Mesenchymal stem cell (in vitro differentiated cells and primary cell): ENCODE data around the gene MLANA.
A peak's percentile ranks its signal among the peaks of the same experiment; 100 is the strongest.

ENCODE experiments used
- DNase-seq: peaks from one replicate; pipeline ENCODE4 v3.0.0-alpha.2; 2013
- H2AFZ ChIP-seq: one replicate; pipeline ENCODE4 v1.6.1; 2013; ENCODE audit warnings: low read depth, mild to moderate bottlenecking, control low read depth, inconsistent platforms, low read length, moderate library complexity
- H2AK5ac ChIP-seq: 2 replicates; pipeline ENCODE4 v1.6.1; 2013; ENCODE audit warnings: low read length, moderate library complexity, mild to moderate bottlenecking, inconsistent platforms; ENCODE audit not compliant: severe bottlenecking
- H2BK120ac ChIP-seq: one replicate; pipeline ENCODE4 v1.6.1; 2013; ENCODE audit warnings: low read depth, mild to moderate bottlenecking, inconsistent platforms, low read length, moderate library complexity
- H2BK12ac ChIP-seq, 2 experiments: one replicate each; pipeline ENCODE4 v1.6.1; 2013; ENCODE audit warnings: inconsistent platforms in 2 of 2, low read length in 2 of 2, mild to moderate bottlenecking in 2 of 2, moderate library complexity in 2 of 2, control low read depth in 1 of 2
- H2BK15ac ChIP-seq: one replicate; pipeline ENCODE4 v1.6.1; 2013; ENCODE audit warnings: mild to moderate bottlenecking, low read depth, inconsistent platforms; ENCODE audit not compliant: poor library complexity, severe bottlenecking
- H2BK5ac ChIP-seq: 2 replicates; pipeline ENCODE4 v1.6.1; 2013; ENCODE audit warnings: low read depth, mild to moderate bottlenecking, low read length, control low read depth, inconsistent platforms; ENCODE audit not compliant: poor library complexity, severe bottlenecking
- H3K14ac ChIP-seq, 2 experiments: one replicate each; pipeline ENCODE4 v1.6.1; 2013; ENCODE audit warnings: inconsistent platforms in 2 of 2, low read length in 2 of 2, control low read depth in 1 of 2, mild to moderate bottlenecking in 1 of 2, moderate library complexity in 1 of 2
- H3K18ac ChIP-seq, 2 experiments: one replicate each; pipeline ENCODE4 v1.6.1; 2013; ENCODE audit warnings: inconsistent platforms in 2 of 2, low read length in 2 of 2, control low read depth in 1 of 2, low read depth in 1 of 2, mild to moderate bottlenecking in 1 of 2
- H3K23ac ChIP-seq, 2 experiments: one replicate each; pipeline ENCODE4 v1.6.1; 2013; ENCODE audit warnings: inconsistent platforms in 2 of 2, low read length in 2 of 2, mild to moderate bottlenecking in 2 of 2, moderate library complexity in 2 of 2, control low read depth in 1 of 2
- H3K27ac ChIP-seq: 2 replicates; pipeline ENCODE4 v1.5.1; 2013; ENCODE audit warnings: mild to moderate bottlenecking, moderate library complexity, low read length, control low read depth, inconsistent platforms; ENCODE audit not compliant: poor library complexity, severe bottlenecking
- H3K27me3 ChIP-seq, 2 experiments: 2 replicates each; pipeline versions ENCODE4 v1.6.1 to v1.7.0; 2013; ENCODE audit warnings: low read length in 2 of 2, mild to moderate bottlenecking in 2 of 2, moderate library complexity in 2 of 2, control low read depth in 1 of 2, inconsistent platforms in 1 of 2; ENCODE audit not compliant: control insufficient read depth in 1 of 2, insufficient read depth in 1 of 2
- H3K36me3 ChIP-seq, 2 experiments: 2 replicates each; pipeline versions ENCODE4 v1.6.1 to v1.7.0; 2013; ENCODE audit warnings: low read length in 2 of 2, control low read depth in 1 of 2, inconsistent platforms in 1 of 2, low read depth in 1 of 2, mild to moderate bottlenecking in 1 of 2; ENCODE audit not compliant: insufficient read depth in 2 of 2, control insufficient read depth in 1 of 2
- H3K4ac ChIP-seq, 2 experiments: one replicate each; pipeline ENCODE4 v1.6.1; 2013; ENCODE audit warnings: inconsistent platforms in 2 of 2, low read length in 2 of 2, mild to moderate bottlenecking in 2 of 2, moderate library complexity in 2 of 2, control low read depth in 1 of 2, low read depth in 1 of 2
- H3K4me1 ChIP-seq: 2 replicates; pipeline ENCODE4 v1.6.1; 2013; ENCODE audit warnings: low read depth, low read length, control low read depth; ENCODE audit not compliant: control insufficient read depth, insufficient read depth
- H3K4me2 ChIP-seq: 2 replicates; pipeline ENCODE4 v1.6.1; 2013; ENCODE audit warnings: low read length, mild to moderate bottlenecking, inconsistent platforms; ENCODE audit not compliant: poor library complexity, severe bottlenecking
- H3K4me3 ChIP-seq, 2 experiments: 2 replicates each; pipeline versions ENCODE4 v1.5.1 to v1.7.0; 2013; ENCODE audit warnings: low read length in 2 of 2, mild to moderate bottlenecking in 2 of 2, control low read depth in 1 of 2, low read depth in 1 of 2; ENCODE audit not compliant: insufficient read depth in 1 of 2
- H3K79me1 ChIP-seq: replicated peaks from 2 replicates; pipeline ENCODE4 v1.6.1; 2013; ENCODE audit warnings: mild to moderate bottlenecking, control low read depth, low read length, inconsistent platforms; ENCODE audit not compliant: poor library complexity, severe bottlenecking
- H3K9ac ChIP-seq: 2 replicates; pipeline ENCODE4 v1.7.0; 2013; ENCODE audit warnings: mild to moderate bottlenecking, low read length, moderate library complexity
- H3K9me3 ChIP-seq: 2 replicates; pipeline ENCODE4 v1.7.0; 2013; ENCODE audit warnings: mild to moderate bottlenecking, low read length; ENCODE audit not compliant: control insufficient read depth
- H4K8ac ChIP-seq: one replicate; pipeline ENCODE4 v1.6.1; 2013; ENCODE audit warnings: inconsistent platforms, mild to moderate bottlenecking, low read length, moderate library complexity
- H4K91ac ChIP-seq: one replicate; pipeline ENCODE4 v1.6.1; 2013; ENCODE audit warnings: mild to moderate bottlenecking, low read length, inconsistent platforms
- whole genome bisulfite sequencing: methylation state at CpG from one replicate; pipeline ENCODE4 v1.1.7; 2013; ENCODE audit warnings: mixed read lengths; 5-methylcytosine and 5-hydroxymethylcytosine counted together

Gene MLANA

DNA sequence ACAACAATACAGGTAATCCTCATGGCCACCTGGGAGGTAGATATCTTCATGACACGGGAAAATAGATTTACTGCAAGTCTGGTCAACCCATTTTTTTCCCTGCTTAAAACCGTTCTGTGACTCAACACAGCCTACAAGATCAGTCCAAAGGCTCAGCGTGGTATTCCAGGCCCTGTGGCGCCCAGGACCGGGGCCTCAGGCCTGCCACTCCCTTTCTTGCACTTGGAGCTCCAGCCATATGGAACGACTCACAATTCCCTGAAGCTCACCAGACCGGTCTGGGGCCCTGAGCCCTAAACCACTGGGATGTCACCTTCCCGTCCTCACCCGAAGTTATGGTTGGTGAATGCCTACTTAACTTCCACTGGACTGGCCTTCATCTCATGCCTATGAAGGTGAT lies 6.5 kb upstream of the MLANA start:
- H3K18ac ChIP-seq = peak overlapping the region in 1 of 2 experiments; percentile 14
- no peaks in the 10 kb centered on the region for H3K36me3 ChIP-seq
- DNase-seq = no peak
- H2BK5ac ChIP-seq = no peak overlapping the region
- H2AFZ ChIP-seq = no peak overlapping the region
- no peaks in the 10 kb centered on the region for H3K27me3 ChIP-seq
- no peak overlapping the region for H3K27ac ChIP-seq
- no peak overlapping the region for H3K14ac ChIP-seq
- no peak overlapping the region for H4K91ac ChIP-seq
- H2BK15ac ChIP-seq = no peak overlapping the region
- WGBS = 81% methylated on average over 8 of the region's 9 CpGs
- no peak overlapping the region for H3K9ac ChIP-seq
- H4K8ac ChIP-seq = no peak overlapping the region
- H3K4ac ChIP-seq = peak overlapping the region in 1 of 2 experiments; percentile 8
- H3K4me3 ChIP-seq = no peak overlapping the region
- peaks cover 4% of the 10 kb centered on the region for H3K4me1 ChIP-seq
- no peak overlapping the region for H2AK5ac ChIP-seq
- no peaks in the 10 kb centered on the region for H3K79me1 ChIP-seq
- H2BK12ac ChIP-seq = peak overlapping the region in 1 of 2 experiments; percentile 72
- H2BK120ac ChIP-seq = no peak overlapping the region
- H3K4me2 ChIP-seq = no peak overlapping the region
- H3K23ac ChIP-seq = no peak overlapping the region
- no peaks in the 10 kb centered on the region for H3K9me3 ChIP-seq

DNA sequence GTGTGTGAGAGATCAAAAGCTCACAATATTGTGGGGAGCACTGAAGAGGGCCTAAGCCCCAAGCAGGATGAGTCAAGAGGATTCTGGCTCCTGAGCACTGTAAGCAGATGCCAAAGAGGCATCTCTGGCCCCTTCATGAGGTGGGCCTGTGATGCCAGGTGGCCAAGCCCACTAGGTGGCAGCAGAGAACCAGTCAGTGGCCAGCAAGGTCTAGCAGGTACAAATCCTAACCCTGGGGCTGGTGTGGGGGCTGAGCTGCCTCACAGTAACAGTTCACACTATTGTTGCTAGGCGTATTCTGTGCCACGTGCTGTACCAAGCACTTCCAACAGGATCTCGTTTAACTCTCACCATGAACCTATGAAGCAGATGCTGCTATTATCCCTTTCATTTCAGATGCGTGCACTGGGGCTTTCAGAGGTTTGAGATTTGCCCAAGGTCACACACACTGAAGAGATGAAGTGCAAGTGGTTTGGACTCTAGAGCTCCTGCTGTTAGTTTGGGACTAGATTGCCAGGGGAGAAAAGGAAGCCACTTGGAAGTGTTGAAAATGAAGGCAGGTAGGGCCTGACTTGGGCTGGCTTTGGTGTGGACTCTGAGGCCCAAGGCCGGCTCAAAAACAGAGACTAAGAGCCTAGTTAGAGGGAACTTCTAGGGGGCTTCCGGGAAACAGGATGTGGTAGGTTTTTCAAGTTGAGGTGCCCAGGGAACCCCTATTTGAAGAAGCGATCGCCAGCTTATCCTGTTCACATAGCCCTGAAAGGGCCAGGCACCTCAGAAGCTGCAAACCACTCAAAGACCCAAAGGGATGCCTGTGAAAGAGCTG lies 4.4 kb upstream of the MLANA start:
- H4K91ac ChIP-seq = peak overlapping the region; percentile 43
- H3K27ac ChIP-seq = no peak overlapping the region
- no peaks in the 10 kb centered on the region for H3K79me1 ChIP-seq
- DNase-seq = peak; percentile 66
- H2AFZ ChIP-seq = no peak overlapping the region
- H3K27me3 ChIP-seq = peaks cover 0 to 4% of the 10 kb centered on the region in 2 experiments
- peak overlapping the region; percentile 29 for H2AK5ac ChIP-seq
- no peak overlapping the region for H2BK15ac ChIP-seq
- no peak overlapping the region for H3K4me3 ChIP-seq
- H3K23ac ChIP-seq = no peak overlapping the region
- H4K8ac ChIP-seq = peak overlapping the region; percentile 36
- 65% methylated on average over 8 of the region's 8 CpGs for WGBS
- H3K18ac ChIP-seq = no peak overlapping the region
- no peak overlapping the region for H3K4me2 ChIP-seq
- no peak overlapping the region for H3K4ac ChIP-seq
- no peaks in the 10 kb centered on the region for H3K36me3 ChIP-seq
- H3K9me3 ChIP-seq = no peaks in the 10 kb centered on the region
- no peak overlapping the region for H3K9ac ChIP-seq
- H3K14ac ChIP-seq = no peak overlapping the region
- no peak overlapping the region for H2BK5ac ChIP-seq
- H2BK120ac ChIP-seq = no peak overlapping the region
- no peaks in the 10 kb centered on the region for H3K4me1 ChIP-seq
- H2BK12ac ChIP-seq = peak overlapping the region in 1 of 2 experiments; percentile 34

DNA sequence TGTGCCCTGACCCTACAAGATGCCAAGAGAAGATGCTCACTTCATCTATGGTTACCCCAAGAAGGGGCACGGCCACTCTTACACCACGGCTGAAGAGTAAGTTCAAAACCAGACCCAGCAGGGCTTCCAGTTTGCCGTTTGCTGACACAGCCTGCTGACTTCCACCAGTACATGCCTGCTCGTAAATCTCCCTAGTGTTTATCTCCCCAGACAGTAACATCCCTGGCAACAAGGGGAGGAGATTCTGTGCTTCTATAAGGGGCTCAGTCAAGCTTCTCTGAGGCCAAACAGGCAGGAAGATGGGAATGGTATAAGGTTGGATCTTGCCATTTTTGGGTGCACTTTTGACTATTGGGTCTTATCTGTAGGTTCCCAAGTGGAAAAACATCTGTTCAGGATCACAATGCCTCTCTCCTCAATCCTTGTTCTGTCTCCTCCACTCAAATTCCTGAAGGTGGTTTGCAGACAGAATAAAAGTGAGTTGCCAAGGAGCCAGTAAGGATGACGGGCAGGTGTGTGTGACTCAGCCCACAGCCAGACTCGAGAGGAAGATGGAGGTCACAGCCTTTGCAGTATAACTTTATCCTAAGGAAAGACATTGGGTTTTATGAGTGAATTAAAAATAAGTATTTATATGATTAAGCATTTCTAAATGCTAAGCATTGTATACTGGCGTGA lies 1.9 kb downstream of the MLANA start:
- peak overlapping the region; percentile 26 for H2BK15ac ChIP-seq
- 21% methylated on average over 6 of the region's 7 CpGs for WGBS
- H3K79me1 ChIP-seq = no peaks in the 10 kb centered on the region
- no peak overlapping the region for H3K27ac ChIP-seq
- no peak overlapping the region for H3K4me2 ChIP-seq
- no peak overlapping the region for H3K4me3 ChIP-seq
- peaks cover 11% of the 10 kb centered on the region for H3K4me1 ChIP-seq
- no peak overlapping the region for H3K14ac ChIP-seq
- no peaks in the 10 kb centered on the region for H3K9me3 ChIP-seq
- no peak overlapping the region for H3K23ac ChIP-seq
- peak overlapping the region; percentile 45 for H4K8ac ChIP-seq
- peaks cover 6 to 22% of the 10 kb centered on the region in 2 experiments for H3K36me3 ChIP-seq
- DNase-seq = peak; percentile 83
- peak overlapping the region in 1 of 2 experiments; percentile 32 for H3K4ac ChIP-seq
- H2AFZ ChIP-seq = no peak overlapping the region
- H4K91ac ChIP-seq = peak overlapping the region; percentile 72
- no peak overlapping the region for H2AK5ac ChIP-seq
- no peak overlapping the region for H3K9ac ChIP-seq
- H2BK5ac ChIP-seq = no peak overlapping the region
- H2BK12ac ChIP-seq = peak overlapping the region; percentile 18 to 29
- peak overlapping the region; percentile 65 to 80 for H3K18ac ChIP-seq
- H3K27me3 ChIP-seq = peaks cover 0 to 4% of the 10 kb centered on the region in 2 experiments
- peak overlapping the region; percentile 13 for H2BK120ac ChIP-seq

DNA sequence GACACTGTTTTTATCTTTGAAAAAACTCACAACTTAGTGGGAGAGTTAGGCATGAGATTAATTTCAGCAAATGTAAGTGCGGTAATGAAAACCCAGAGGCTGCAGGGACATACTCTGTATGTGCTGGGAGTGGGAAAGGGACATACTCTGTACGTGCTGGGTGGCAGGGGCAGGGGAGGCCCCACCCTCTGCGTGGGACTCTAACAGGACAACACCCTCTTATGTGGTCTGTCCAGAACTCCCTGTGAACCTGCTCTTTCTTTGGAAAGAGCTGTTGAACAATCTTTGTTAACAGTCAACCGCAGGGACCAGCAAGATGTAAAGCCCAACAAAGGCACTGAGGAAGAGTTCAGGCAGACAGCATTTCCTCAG lies 2.4 kb downstream of the MLANA start:
- H3K4me3 ChIP-seq = no peak overlapping the region
- H2BK120ac ChIP-seq = peak overlapping the region; percentile 2
- no peak overlapping the region for H3K4me2 ChIP-seq
- H3K18ac ChIP-seq = peak overlapping the region; percentile 46 to 56
- no peak overlapping the region for H2AK5ac ChIP-seq
- H2BK12ac ChIP-seq = peak overlapping the region; percentile 64 to 99
- DNase-seq = no peak
- no peak overlapping the region for H3K27ac ChIP-seq
- peaks cover 0 to 4% of the 10 kb centered on the region in 2 experiments for H3K27me3 ChIP-seq
- WGBS = 77% methylated on average over 4 of the region's 4 CpGs
- H2BK5ac ChIP-seq = no peak overlapping the region
- H2AFZ ChIP-seq = peak overlapping the region; percentile 57
- H3K4ac ChIP-seq = no peak overlapping the region
- peaks cover 11% of the 10 kb centered on the region for H3K4me1 ChIP-seq
- H4K8ac ChIP-seq = peak overlapping the region; percentile 52
- H3K36me3 ChIP-seq = peaks cover 6 to 28% of the 10 kb centered on the region in 2 experiments
- no peaks in the 10 kb centered on the region for H3K9me3 ChIP-seq
- H3K14ac ChIP-seq = peak overlapping the region in 1 of 2 experiments; percentile 76
- H4K91ac ChIP-seq = peak overlapping the region; percentile 5
- no peak overlapping the region for H3K23ac ChIP-seq
- no peaks in the 10 kb centered on the region for H3K79me1 ChIP-seq
- H2BK15ac ChIP-seq = no peak overlapping the region
- no peak overlapping the region for H3K9ac ChIP-seq
